Raji (cell line): ENCODE results near the gene CBLN2.

Source experiments
- POLR2A ChIP-seq: IDR thresholded peaks from 2 replicates; pipeline ENCODE4 v1.6.1; 2011; ENCODE audit warnings: low read depth, low read length, control low read depth; ENCODE audit not compliant: insufficient read depth

Gene CBLN2

DNA sequence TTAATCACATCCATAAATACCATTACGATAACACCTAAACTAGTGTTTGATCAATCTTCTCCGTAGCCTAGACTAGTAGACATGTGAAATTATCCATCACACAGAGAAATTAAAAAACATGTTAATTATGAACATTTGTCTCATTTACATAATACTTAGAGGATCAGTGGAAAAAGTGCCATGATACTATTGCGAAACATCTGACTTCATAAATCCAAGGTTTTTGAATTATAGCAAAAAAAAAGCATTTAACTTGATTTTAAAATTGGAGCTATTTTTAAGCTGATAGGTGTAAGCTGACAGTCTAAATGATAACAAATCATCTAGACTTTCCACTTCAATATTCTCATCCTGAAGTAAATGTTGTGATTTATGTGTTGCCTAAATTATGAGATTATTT is 51.6 kb downstream of the CBLN2 start:
- no peak for TF ChIP-seq POLR2A
